ENCODE measurements around the gene TKTL2.
"Not testable (repeated sequence)": the region's sequence is repeated elsewhere in the genome, so short reads cannot be mapped to it uniquely, and the experiment has no call there.

The TKTL2 gene

DNA sequence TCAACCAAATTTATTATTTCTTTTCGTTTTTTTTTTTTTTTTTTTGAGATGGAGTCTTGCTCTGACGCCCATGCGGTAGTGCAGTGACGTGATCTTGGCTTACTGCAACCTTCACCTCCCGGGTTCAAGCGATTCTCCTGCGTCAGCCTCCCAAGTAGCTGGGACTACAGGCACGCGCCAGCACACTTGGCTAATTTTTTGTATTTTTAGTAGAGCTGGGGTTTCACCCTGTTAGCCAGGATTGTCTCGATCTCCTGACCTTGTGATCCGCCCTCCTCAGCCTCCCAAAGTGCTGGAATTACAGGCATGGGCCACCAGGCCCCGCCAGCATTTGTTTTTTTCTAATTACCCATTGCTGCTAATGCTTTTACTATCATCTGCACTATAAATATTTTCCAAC lies 26.5 kb downstream of the TKTL2 start:
- not testable (repeated sequence) for DNase-seq (ENCODE audit: low read depth in 2 of 2)

GRCh38 chr4:163440040-163440439 lies 33.5 kb downstream of the TKTL2 start:
- DNase-seq (ENCODE audit: low read depth in 2 of 2), result no peak

Measured in stimulated activated CD4-positive, alpha-beta T cell treated with anti-CD3 and anti-CD28 coated beads, Interleukin-1b, Interleukin-23, amount 100 ng/mL, for 4 hours (primary cell).